ENCODE data around the gene PATZ1.
A peak's percentile ranks its signal among the peaks of the same experiment; 100 is the strongest.
"Not testable (repeated sequence)": the region's sequence is repeated elsewhere in the genome, so short reads cannot be mapped to it uniquely, and the experiment has no call there.

PATZ1 gene

DNA sequence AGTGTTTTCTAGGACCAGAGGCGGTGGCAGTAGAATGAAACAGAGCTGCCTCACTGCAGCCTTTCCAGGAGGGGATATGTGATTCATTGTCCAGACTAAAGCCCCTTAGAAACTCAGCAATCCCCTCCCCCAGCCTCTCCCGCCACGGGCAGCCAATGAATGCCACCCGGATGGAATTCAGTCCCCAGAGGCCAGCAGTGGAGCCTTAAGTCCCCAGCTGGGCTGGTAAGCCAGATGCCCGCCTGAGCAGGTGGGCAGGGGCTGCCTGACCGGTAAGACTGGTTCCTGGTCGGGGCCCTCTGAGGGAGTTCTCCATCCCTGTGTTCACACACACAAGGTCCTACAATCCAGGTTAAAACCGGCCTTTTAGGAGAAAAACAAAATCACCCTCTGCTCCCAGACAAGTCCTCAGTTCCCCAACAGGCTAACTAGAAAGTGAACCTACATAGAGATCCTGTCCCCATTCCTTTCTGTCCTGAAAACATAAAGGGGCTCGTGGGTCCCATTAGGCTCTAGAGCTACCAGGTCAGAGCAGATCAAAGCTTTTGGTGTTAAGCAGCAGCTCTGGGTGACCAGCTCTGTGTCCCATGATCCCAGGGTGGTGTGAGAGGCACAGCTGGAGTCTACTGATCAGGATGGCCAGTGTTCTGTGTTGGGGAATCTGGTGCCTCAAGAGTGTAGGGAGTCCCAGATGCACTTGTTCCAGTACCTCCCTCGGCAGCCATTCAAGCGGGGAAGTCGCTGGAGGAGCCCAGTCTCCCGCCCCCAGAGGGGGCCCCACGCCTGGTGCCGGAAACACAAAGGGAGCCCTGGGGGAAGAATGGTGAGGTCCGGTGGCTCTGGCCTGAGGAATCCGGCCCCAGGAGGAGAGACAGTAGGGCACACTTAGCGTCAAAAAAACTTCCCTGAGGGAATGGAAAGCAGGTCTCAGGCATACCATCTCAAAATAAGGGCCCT, 2.6 kb downstream of the PATZ1 start:
- DNase-seq (ENCODE audit: low spot score): peak; percentile 49

DNA sequence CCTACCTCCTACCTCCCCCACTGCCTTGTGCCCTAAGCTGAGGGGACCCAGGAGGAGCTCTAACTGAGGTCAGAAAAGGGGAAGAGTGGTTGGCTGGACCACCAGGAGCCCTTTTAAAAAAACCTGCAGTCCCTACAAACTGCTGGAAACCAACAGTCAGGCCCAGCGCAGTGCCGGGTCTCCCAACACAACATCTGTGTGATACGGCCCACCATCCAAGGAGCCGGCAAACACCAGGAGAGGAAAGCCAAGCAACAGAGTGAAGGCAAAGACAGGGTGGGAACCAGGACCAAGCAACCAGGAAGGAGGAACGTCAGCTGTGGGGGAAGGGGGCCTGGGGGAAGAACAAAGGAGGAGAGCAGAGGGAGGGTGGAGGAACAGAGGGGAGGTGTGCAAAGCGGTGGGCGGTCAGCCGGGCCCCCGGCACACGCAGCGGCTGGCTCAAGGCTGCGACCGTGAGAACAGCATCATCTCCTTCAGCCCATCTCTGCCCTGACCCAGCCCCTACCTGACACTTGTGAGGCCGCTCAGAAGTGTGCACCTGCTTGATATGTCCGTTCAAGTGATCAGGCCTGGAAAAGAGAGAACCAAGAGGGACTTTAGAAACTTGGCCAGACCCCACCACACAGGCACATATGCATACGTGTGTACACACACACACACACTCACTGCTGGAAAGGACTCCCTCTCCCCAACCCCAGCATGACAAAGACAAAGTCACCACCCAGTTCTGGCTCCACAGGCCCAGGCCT, 3.6 kb downstream of the PATZ1 start:
- no peak for DNase-seq (ENCODE audit: low spot score)

DNA sequence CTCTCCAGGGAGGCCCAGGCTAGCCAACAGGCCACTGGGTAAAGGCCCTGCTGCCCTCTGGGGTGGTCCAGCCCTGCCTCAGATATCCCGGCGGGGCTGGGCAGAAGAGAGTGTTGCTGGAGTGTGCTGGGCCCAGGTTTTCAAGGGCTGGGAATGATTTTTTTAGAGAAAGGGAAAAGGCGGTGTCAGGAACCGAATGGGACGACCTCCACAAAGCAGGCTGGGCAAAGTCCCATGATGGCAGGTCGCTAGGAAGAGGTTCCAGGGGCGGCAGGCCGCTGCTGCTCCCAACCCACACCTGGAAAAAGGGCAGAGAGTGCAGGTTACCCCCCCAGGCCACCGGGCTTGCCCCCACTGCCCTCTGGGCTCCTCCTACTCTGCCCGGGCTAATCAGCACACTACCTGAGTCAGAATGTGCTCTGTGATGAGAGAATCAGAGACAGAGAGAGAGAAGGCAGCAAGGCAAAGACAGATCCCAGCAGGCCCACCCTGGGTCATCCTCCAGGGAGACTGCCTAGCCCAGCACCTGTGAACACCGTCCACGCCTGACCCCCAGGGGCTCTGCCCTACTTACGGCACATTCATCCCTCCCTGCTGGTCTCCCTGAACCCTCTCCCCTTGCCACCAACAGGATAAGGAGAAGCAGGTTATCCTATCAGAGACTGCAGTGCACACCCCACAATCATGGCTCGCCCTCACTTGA, 4.6 kb downstream of the PATZ1 start:
- no peak for DNase-seq (ENCODE audit: low spot score)

DNA sequence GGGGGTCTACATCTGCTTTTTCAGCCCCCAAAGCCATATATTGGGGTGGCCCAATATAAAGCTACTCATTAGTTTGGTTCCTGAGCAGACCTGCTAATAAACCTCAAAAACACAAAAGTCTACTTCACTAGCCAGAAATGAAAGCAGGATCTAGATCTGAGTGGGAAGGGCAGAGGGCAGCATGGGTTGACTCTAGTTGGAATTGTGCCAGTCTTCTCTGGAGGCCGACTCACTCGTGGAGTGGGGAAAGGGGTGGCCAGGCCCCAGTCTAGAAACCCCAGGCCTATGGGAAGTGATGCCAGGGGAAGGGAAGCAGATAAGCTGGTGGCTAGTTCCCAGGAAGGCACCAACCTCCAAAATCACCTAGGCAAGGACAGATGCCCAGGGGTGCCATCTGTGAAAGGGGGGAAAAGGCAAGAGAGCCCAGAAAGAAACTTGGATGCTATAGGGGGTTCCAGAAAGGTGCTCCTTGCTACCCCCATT, 5.3 kb downstream of the PATZ1 start:
- no peak for DNase-seq (ENCODE audit: low spot score)

DNA sequence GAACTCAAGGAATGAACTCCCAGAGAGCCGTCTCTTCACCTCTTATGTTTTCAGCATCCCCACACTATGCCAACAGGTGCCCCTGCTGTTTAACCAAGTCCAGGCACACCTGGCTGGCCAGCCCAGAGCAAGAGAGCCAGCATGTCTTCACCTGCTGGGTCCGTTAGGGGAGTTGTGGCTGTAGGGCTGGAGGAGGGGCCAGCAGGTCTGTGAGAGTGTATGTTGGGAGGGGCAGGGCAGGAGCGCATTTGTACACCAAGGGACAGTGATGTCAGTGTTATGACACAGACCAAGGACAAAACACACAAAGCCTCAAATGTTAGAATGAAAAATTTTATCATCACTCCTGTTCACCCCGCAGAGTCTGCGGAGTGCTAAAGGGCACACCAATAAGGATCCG, 5.8 kb downstream of the PATZ1 start:
- no peak for DNase-seq (ENCODE audit: low spot score)

DNA sequence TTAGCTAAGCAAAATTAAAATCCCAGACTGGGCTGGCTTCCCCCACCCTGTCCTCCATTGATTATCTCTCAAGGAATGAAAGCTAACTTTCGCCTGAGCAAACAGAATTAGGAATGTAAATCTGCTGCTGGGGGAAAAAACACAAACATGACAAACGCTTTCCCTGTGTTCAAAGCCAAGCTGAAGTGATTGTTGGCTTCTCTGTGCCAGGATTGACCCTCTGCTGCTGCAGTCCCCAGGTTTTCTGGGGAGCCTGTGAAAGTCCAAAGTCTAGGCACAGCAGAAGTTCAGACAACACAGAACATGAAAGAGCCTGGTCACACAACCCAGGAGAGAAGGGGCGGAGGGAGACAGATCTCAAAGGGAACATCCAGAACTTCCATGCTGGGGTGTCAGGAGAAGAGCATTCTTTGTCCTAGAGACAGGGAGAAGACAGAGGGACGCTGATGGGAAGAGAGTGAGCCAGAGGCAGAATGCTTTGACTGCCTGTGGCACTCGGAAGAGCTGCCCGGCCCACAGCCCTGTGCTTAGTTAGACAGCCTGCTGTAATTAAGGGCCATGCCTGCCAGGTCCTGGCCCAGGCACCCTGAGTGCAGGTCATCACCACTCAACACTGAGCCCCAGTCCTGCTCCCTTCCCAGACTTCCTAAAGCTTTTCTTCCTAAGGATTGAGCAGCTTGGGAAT, 6.9 kb downstream of the PATZ1 start:
- DNase-seq (ENCODE audit: low spot score): no peak

DNA sequence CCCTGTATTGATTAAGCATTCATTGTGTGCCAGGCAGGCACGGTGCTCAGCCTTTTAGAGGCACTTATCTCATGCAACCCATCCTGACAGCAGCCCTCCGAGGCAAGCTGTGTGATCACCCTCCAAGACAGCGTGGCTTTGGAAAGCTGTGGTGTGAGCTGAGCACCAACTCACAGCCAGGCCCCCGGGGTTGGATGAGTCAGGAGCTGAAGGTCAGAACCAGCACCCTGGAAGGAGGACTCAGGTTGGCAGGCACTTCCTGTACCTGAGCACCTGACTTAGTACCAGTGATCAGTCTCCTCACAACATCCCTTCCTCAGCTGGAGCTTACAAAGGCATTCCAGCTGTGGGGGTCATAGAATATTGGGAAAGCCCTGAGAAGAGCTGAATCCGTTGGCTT, 9.0 kb downstream of the PATZ1 start:
- DNase-seq (ENCODE audit: low spot score): no peak

DNA sequence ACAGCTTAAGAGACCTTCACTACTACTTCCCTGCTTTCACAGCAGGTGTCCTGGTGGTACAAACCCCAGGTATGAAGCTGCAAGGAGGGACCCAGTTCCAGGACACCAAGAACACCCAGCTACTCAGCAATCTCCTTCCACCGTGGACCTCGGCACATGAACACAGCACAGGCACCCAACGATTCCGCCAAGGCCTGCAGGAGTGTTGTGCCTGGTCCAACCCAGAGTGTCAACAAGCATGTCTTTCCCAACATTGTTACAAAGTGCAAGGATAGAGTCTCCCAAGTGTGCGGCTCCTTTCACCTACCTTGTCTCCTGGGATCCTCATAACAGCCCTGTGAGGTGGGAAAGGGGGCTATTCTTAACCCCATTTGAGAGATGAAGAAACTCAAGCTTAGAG, 11.8 kb downstream of the PATZ1 start:
- no peak for DNase-seq (ENCODE audit: low spot score)

DNA sequence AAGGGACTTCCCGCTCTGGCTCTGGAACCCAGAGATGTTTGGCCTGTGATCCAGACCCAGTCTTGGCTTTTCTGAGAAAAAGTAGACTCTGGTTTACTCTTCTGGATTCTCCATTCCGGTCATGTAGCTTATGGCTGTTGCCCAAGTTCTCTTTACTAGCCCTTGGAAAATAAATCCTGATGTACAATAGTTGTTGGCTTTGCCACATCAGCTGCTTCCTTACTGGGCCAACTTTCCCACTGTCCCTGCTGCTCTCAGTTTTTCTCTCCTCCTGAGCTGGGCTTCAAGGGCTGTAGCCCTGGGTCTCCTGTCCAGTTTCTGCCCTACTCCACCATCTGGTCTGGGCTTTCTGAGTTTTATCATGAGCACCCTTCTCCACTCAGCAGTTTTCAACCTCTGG, 12.5 kb downstream of the PATZ1 start:
- no peak for DNase-seq (ENCODE audit: low spot score)

DNA sequence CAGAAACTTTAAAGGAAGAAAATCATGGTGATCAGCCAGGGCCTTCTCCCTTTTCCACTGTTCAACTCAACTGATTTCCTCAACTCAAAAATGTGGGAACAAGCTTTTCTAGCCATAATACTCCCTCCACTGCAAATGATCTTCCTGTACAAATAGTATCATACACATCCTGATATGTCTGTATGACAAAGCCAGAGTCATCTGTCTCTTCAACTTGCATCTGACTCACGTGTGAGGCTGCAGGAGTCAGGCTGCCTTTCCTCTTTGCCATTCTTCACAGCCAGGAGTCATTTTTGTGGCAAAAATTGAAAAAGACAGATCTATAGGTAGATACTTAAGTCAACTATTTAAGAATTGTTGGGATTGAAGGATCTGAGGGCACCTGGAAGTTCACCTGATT, 13.3 kb downstream of the PATZ1 start:
- DNase-seq (ENCODE audit: low spot score): no peak

DNA sequence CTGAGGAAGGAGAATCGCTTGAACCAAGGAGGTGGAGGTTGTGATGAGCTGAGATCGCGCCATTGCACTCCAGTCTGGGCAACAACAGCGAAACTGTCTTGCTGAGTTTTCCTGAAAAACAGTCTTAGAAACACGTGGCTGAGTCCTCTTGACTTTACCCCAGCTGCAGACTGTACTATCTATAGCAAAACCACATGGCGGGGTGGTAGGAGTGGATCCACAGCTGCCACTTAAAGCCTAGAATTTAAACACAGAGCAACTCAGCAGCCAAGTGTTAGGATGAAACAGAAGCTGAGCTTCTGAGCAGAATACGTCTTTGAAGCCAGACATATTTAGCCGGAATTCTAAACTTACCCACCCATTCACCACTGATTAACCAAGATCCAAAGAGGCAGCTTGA, 14.1 kb downstream of the PATZ1 start:
- no peak for DNase-seq (ENCODE audit: low spot score)

DNA sequence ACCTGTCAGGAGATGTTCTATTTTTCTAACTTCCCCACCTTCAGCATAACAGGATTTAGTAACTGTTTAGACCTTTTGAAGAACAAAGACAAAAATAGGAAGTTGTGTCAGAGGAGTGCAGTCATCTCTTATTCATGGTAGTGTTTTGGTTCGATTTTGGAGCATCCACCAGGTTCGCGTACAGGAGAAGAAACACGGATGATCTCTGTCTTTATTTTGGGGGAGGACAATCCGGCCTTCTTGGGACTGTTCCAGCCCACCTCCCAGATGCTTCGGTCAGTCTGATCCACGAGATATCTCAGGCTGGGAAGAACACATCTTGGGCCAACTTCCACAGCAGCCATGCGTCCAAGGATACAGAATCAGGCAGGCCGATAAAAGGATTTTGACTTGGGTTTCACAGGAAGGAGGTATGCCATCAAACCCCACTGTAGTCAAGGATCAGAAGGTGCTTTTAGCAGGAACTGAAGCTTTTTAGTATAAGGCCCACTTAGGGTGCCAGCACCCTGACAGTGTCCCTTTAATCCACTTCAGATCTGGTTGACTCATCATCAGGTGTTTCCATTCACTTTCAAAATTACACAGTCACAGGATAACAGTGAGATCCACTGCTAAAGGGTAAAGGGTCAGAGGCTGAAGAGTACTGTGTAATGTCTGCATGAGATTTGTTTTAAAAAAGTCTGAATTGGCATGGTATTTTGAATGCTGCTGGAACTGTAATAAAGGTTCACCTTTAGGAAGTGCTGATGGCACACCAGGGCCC, 16.5 kb downstream of the PATZ1 start:
- no peak for DNase-seq (ENCODE audit: low spot score)

DNA sequence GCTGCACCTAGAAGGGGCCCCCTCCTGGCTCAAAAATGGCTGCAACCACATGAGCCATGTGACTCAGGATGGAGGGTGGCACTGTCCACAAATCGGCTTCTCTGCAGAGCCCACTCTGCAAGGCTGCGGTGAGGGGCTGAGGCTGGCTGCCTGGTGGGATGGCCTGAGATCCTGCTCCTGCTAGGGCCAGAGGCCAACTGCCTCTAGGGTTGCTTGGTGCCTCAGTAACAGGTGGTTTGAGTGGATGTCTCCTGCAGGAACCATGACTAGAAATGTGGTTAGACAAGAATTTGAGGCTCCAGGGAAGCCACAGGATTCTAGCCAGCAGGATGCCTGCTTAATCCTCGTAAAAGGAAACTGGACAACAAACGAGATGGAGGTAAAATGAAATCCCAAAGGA, 17.1 kb downstream of the PATZ1 start:
- no peak for DNase-seq (ENCODE audit: low spot score)

DNA sequence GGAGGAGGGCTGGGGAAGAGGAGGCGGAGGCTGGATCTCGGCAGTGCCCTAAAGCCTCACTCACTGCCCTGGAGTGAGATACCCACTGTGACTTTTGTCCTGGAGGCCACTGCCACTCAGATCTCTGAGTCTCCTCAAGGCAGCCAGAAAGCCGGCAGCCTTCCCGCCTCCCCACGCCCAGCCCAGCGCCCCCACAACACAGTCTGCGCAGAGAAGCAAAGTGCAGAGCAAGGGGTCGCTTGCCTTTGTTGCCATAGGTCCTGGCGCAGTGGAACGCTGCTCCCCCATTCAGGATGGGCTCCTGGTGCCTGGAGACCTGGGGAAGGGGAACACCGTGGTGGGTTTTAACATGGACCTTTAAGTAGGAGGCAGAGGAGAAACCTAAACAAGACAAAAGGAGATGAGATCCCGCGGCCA, 17.6 kb downstream of the PATZ1 start:
- DNase-seq (ENCODE audit: low spot score): no peak

DNA sequence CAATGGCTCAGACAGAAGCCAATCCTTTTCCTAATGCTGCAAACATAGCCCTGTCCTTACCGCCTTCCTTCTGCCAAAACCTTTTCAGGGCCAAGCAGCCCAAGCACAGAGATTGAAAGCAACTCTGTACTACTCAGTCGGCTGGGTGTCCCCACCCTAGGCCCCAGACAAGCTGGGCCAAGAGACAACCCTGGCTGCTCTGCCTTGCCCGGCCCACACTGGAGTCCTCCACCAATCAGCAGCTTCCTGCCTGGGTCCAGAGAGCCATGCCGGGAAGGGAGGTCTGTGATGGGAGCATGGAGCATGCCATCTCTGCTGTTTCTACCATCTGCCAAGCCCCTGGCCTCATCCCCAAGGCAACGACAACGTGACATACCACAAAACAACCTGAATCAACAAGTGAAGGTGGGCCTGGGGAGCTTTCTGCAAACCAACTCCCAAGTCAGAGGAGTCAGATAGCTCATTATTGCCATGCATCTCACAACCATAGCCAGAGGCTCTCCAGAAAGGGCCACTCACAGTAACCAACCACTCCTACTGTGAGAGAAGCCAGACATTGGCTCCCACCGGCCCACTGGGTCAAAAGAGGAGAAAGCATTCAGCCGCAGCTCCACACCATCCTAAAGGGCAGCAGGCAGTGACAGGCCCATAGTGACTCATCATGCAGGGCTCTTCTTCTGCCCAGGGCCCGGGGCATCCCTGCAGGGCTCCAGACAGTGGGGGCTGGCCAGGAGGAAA, 18.2 kb downstream of the PATZ1 start:
- DNase-seq (ENCODE audit: low spot score): no peak

DNA sequence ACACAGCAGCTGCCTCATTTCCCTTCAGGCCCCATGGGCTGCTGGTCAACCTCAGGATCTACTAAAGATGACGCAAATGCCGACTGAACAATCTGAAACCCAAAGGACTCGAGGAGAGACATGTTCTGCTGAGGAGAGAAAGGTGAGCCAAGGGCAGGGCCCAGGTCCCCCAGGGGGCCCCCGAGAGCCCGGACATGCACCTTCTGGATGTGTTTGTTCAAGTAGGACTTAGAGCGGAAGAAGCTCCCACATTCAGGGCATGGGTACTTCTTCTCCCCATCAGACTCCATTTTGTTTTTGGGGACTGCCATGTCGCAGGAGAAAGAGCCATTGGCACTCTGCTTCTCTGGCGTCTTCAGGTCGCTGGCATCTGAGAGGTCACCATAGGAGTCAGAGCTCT, 19.3 kb downstream of the PATZ1 start:
- DNase-seq (ENCODE audit: low spot score): no peak

DNA sequence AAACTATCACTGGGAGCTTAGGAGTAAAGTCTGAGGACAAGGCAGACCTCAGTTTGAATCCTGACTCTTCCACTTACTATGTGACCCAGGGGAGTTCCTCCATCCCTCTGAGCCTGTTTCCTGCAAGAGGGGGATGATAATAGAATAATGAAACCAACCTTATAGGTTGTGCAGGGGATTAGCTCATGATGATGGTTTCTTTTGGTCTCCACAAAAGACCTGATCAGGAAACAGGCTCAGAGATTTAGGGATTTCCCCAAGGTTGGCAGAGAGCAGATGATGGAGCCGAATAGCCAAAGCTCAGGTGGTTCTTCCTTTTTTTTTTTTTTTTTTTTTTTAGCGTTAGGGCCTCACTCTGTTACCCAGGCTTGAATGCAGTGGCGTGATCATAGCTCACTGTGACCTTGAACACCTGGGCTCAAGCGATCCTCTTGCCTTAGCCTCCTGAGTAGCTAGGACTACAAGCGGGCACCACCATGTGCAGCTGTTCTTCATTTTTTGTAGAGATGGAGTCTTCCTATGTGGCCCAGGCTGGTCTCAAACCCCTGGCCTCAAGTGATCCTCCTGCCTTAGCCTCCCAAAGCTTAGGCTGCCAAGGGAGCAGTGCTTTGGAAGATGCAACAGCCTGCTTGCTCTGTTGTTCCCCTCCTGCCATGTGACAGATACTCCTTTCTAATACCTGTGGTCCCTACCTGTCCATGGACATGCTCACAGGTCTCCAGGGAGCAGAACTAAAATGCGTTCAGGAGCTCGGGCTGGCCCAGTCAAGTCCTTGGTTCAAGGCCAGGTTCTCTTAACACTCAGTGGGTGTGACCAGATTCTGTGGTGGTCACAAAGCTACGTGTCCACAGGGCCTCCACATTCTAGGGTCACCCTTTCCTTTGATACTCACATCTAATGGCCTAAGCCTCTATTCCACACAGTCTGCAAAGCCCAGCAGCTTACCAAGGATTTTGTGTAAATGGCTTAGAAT, 22.3 kb downstream of the PATZ1 start:
- DNase-seq (ENCODE audit: low spot score): no peak

DNA sequence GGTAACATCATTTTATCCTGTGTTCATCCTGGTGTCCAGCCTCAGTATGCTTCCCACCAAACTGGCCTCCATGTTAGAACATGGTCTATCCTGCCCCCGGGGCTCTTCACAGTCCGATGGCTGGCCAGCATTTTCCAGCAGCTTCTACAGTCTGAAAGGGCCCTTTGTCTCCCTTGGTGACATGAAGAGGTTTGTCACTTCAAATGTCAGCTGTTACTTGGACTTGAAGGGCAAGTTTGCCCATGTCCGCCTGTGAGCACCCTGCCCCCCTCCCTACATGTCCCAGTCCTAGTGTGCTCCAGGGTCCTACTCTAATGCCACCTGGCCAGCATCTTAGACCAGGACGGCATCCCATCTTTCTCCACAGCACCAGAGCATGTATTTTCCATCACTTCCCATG, 24.7 kb downstream of the PATZ1 start:
- no peak for DNase-seq (ENCODE audit: low spot score)

DNA sequence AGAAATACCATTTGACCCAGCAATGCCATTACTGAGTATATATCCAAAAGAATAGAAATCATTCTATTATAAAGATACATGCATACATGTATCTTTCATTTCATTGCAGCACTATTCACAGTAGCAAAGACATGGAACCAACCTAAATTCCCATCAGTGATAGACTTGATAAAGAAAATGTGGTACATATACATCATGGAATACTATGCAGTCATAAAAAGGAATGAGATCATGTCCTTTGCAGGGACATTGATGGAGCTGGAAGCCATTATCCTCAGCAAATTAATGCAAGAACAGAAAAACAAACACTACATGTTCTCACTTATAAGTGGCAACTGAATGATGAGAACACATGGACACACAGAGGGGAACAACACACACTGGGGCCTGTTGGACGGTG, 31.9 kb downstream of the PATZ1 start:
- not testable (repeated sequence) for DNase-seq (ENCODE audit: low spot score)

Data from NAMALWA (cell line).